IMR-90 (cell line): Measurements from ENCODE around the gene CACNA2D1. TPM values are rescaled to one million over a fixed set of nuclear protein-coding genes. Genes with fewer than 3 reads are reported as not detected.

Source experiments
- ATAC-seq: fragments of 200-7000 bp; cut with Tn5 transposase; 2 replicates; pipeline ENCODE4 v1.9.1; 2020; ENCODE audit warnings: low read depth, mild to moderate bottlenecking, moderate library complexity
- BruUV-seq: library from RNA; stranded (reverse); fragments of 400-500 nt; replicated peaks from 2 replicates; lab custom pipeline; 2021; lab: Mats Ljungman, UMichigan
- CTCF ChIA-PET: fragments of 300-600 bp; formaldehyde crosslinking; extraction: SDS; loops from one replicate; lab custom pipeline; 2021; ENCODE audit warnings: antibody characterized with exemption; lab: Yijun Ruan, JAX
- POLR2A ChIA-PET: fragments of 300-600 bp; sonication (Branson Sonifier 250); formaldehyde crosslinking; loops from one replicate; lab custom pipeline; 2022; ENCODE audit warnings: antibody characterized with exemption; ENCODE audit not compliant: unreplicated experiment; lab: Charles Lee
- DNase-seq: peaks from one replicate; pipeline ENCODE4 v3.0.0; 2013
- H2AFZ ChIP-seq: replicated peaks from 2 replicates; pipeline ENCODE3; 2013; ENCODE audit warnings: low read length, mild to moderate bottlenecking; ENCODE audit not compliant: poor library complexity
- H2AK5ac ChIP-seq: 2 replicates; pipeline ENCODE4 v1.6.1; 2013; ENCODE audit warnings: low read depth, low read length, inconsistent platforms
- H2AK9ac ChIP-seq: replicated peaks from 2 replicates; pipeline ENCODE3; 2013; ENCODE audit warnings: mild to moderate bottlenecking, low read depth, low read length, moderate library complexity; ENCODE audit not compliant: poor library complexity
- H2BK120ac ChIP-seq: 2 replicates; pipeline ENCODE4 v1.6.1; 2013; ENCODE audit warnings: low read depth, low read length, inconsistent platforms
- H2BK15ac ChIP-seq: 3 replicates; pipeline ENCODE4 v1.6.1; 2013; ENCODE audit warnings: low read depth, low read length, inconsistent platforms
- H2BK20ac ChIP-seq: 2 replicates; pipeline ENCODE4 v1.6.1; 2013; ENCODE audit warnings: low read depth, mild to moderate bottlenecking, inconsistent platforms, low read length, moderate library complexity
- H2BK5ac ChIP-seq: 2 replicates; pipeline ENCODE4 v1.6.1; 2013; ENCODE audit warnings: mild to moderate bottlenecking, low read depth, low read length, inconsistent platforms; ENCODE audit not compliant: poor library complexity, severe bottlenecking
- H3K14ac ChIP-seq: replicated peaks from 2 replicates; pipeline ENCODE4 v1.6.1; 2013; ENCODE audit warnings: low read depth, low read length, inconsistent platforms
- H3K18ac ChIP-seq: 2 replicates; pipeline ENCODE4 v1.6.1; 2013; ENCODE audit warnings: low read depth, low read length, control low read depth
- H3K23ac ChIP-seq: 2 replicates; pipeline ENCODE4 v1.6.1; 2013; ENCODE audit warnings: low read depth, low read length, inconsistent platforms
- H3K27ac ChIP-seq: 2 replicates; pipeline ENCODE4 v1.5.1; 2013; ENCODE audit warnings: mild to moderate bottlenecking, control low read depth, low read length; ENCODE audit not compliant: insufficient read depth
- H3K27me3 ChIP-seq: 2 replicates; pipeline ENCODE4 v1.6.1; 2013; ENCODE audit warnings: low read length; ENCODE audit not compliant: control insufficient read depth, insufficient read depth
- H3K36me3 ChIP-seq: 2 replicates; pipeline ENCODE4 v1.6.1; 2013; ENCODE audit warnings: low read length, mixed read lengths; ENCODE audit not compliant: control insufficient read depth, insufficient read depth
- H3K4ac ChIP-seq: 2 replicates; pipeline ENCODE4 v1.6.1; 2013; ENCODE audit warnings: low read depth, low read length, inconsistent platforms
- H3K4me1 ChIP-seq: 2 replicates; pipeline ENCODE4 v1.6.1; 2013; ENCODE audit warnings: low read length, mixed read lengths; ENCODE audit not compliant: control insufficient read depth, insufficient read depth
- H3K4me2 ChIP-seq: 2 replicates; pipeline ENCODE4 v1.6.1; 2013; ENCODE audit warnings: low read depth, mild to moderate bottlenecking, control low read depth, low read length, moderate library complexity
- H3K4me3 ChIP-seq: 2 replicates; pipeline ENCODE4 v1.5.1; 2013; ENCODE audit warnings: low read depth, mild to moderate bottlenecking, control low read depth, low read length, moderate library complexity; ENCODE audit not compliant: insufficient read depth
- H3K56ac ChIP-seq: 2 replicates; pipeline ENCODE4 v1.6.1; 2013; ENCODE audit warnings: low read length, inconsistent platforms; ENCODE audit not compliant: insufficient read depth; ENCODE audit errors: extremely low read depth
- H3K79me1 ChIP-seq, 2 experiments: 2 replicates each; pipeline ENCODE4 v1.6.1; 2013; ENCODE audit warnings: low read length in 2 of 2, inconsistent platforms in 1 of 2, low read depth in 1 of 2
- H3K9ac ChIP-seq: 2 replicates; pipeline ENCODE4 v1.6.1; 2013; ENCODE audit warnings: low read depth, low read length, control low read depth
- H3K9me1 ChIP-seq: 2 replicates; pipeline ENCODE4 v1.6.1; 2013; ENCODE audit warnings: low read length, inconsistent platforms; ENCODE audit not compliant: insufficient read depth
- H3K9me3 ChIP-seq: 2 replicates; pipeline ENCODE4 v1.6.1; 2013; ENCODE audit warnings: low read length; ENCODE audit not compliant: control insufficient read depth, insufficient read depth
- H4K20me1 ChIP-seq: 2 replicates; pipeline ENCODE4 v1.6.1; 2013; ENCODE audit warnings: low read length, inconsistent platforms; ENCODE audit not compliant: insufficient read depth
- H4K5ac ChIP-seq: 2 replicates; pipeline ENCODE4 v1.6.1; 2013; ENCODE audit warnings: mild to moderate bottlenecking, low read depth, low read length, control low read depth
- H4K8ac ChIP-seq, 2 experiments: 2 replicates each; pipeline ENCODE4 v1.6.1; 2013; ENCODE audit warnings: low read depth in 2 of 2, low read length in 2 of 2, control low read depth in 1 of 2, inconsistent platforms in 1 of 2
- H4K91ac ChIP-seq: 2 replicates; pipeline ENCODE4 v1.6.1; 2013; ENCODE audit warnings: low read depth, low read length, inconsistent platforms; ENCODE audit not compliant: insufficient read depth
- RAD21 ChIP-seq: IDR thresholded peaks from 2 replicates; pipeline ENCODE4 v1.6.1; 2012; ENCODE audit warnings: low read length, improper control_type of control experiment
- RFX5 ChIP-seq: IDR thresholded peaks from 2 replicates; pipeline ENCODE4 v1.8.0; 2012; ENCODE audit warnings: low read depth, mild to moderate bottlenecking, low read length, moderate library complexity
- SMC3 ChIP-seq: fragments of 150-350 bp; IDR thresholded peaks from 2 replicates; pipeline ENCODE4 v1.6.1; 2016; ENCODE audit warnings: low read depth, mild to moderate bottlenecking, antibody characterized with exemption, low read length, moderate library complexity
- WGBS, 2 experiments: methylation state at CpG; one replicate each; pipeline versions ENCODE4 v1.1.5 to v1.1.7; 2013; ENCODE audit warnings: missing lambda C conversion rate in 2 of 2; ENCODE audit not compliant: insufficient read length in 1 of 2; ENCODE audit errors: extremely low coverage in 2 of 2; 5-methylcytosine and 5-hydroxymethylcytosine counted together
- dilution Hi-C: fragments of 300-500 bp; cut with HindIII; formaldehyde crosslinking; loops from one replicate; pipeline ENCODE4 v1.14.3; 2018; ENCODE audit warnings: low sequenced_read_pairs; ENCODE audit not compliant: unreplicated experiment
- in situ Hi-C: fragments of 300-500 bp; cut with MboI; formaldehyde crosslinking; loops from 3 replicates; pipeline ENCODE4 v1.14.3; 2019; ENCODE audit warnings: low sequenced_read_pairs, inconsistent platforms, mixed read lengths
- intact Hi-C: fragments of 100-400 bp; cut with micrococcal nuclease; formaldehyde crosslinking; loops from 2 replicates; pipeline ENCODE4 v1.10.0; 2022
- polyA plus RNA-seq, 3 experiments: library from polyadenylated mRNA; depleted of rRNA; stranded (reverse); fragments of >200 nt; gene quantifications; 2 replicates each; pipeline ENCODE4 v1.2.3, GENCODE V29; 2012; ENCODE audit warnings: low replicate concordance in 1 of 3
- total RNA-seq: library from RNA; depleted of rRNA; stranded (reverse); fragments of >200 nt; gene quantifications from 2 replicates; pipeline ENCODE4 v1.2.3, GENCODE V29; 2012
- TF ChIP-seq, protein P1 (sequence below): conservative IDR thresholded peaks from 2 replicates; pipeline ENCODE4 v1.5.1; 2012; ENCODE audit warnings: mild to moderate bottlenecking, low read depth, low read length, improper control_type of control experiment
- TF ChIP-seq, protein P2 (sequence below): fragments of 150-350 bp; IDR thresholded peaks from 2 replicates; pipeline ENCODE4 v1.6.1; 2016; ENCODE audit warnings: low read depth, mild to moderate bottlenecking, low read length, moderate library complexity, borderline replicate concordance

CACNA2D1 gene
- total and polyA plus RNA-seq, 2 of the 4 experiments (the other 2 are of a cell fraction): 5.8 to 21.9 TPM

- Histone ChIP-seq H3K4me3 (no peak overlapping the region), H3K27ac (no peak overlapping the region), H4K5ac (no peak overlapping the region), H2AK5ac (no peak overlapping the region), H2BK120ac (no peak overlapping the region), H3K9ac (no peak overlapping the region), H4K8ac (no peak overlapping the region), H2AFZ (no peak overlapping the region), H3K18ac (no peak overlapping the region), H2BK15ac (no peak overlapping the region), H3K79me1 (no peaks in the 10 kb centered on the region), H3K23ac (no peak overlapping the region), H3K56ac (no peak overlapping the region), H3K9me1 (no peaks in the 10 kb centered on the region), H3K14ac (no peak overlapping the region), H3K9me3 (no peaks in the 10 kb centered on the region), H4K20me1 (no peaks in the 10 kb centered on the region), H4K91ac (no peak overlapping the region), H3K4me1 (peaks cover 3% of the 10 kb centered on the region), H3K4me2 (no peak overlapping the region), H2BK20ac (no peak overlapping the region), H3K36me3 (no peaks in the 10 kb centered on the region), H2BK5ac (no peak overlapping the region), H3K27me3 (no peaks in the 10 kb centered on the region), H3K4ac (no peak overlapping the region), H2AK9ac (no peak overlapping the region)
- BruUV-seq: no TSS peak
- intact Hi-C loops: loop anchor here (1.0 to 5.0 kb wide), 5 partner anchors 188 to 683 kb away; no protein-coding TSS in a partner anchor
- dilution Hi-C loops: no loop called here
- in situ Hi-C loops: loop anchor here (5.0 to 25.0 kb wide), 2 partner anchors 543 to 683 kb away; no protein-coding TSS in a partner anchor
- peak; percentile 58 for DNase-seq
- POLR2A ChIA-PET: no interaction called here
- TF ChIP-seq RFX5 (no peak), RAD21 (peak; percentile 84), SMC3 (peak; percentile 87)
- TF ChIP-seq, protein P1, sequence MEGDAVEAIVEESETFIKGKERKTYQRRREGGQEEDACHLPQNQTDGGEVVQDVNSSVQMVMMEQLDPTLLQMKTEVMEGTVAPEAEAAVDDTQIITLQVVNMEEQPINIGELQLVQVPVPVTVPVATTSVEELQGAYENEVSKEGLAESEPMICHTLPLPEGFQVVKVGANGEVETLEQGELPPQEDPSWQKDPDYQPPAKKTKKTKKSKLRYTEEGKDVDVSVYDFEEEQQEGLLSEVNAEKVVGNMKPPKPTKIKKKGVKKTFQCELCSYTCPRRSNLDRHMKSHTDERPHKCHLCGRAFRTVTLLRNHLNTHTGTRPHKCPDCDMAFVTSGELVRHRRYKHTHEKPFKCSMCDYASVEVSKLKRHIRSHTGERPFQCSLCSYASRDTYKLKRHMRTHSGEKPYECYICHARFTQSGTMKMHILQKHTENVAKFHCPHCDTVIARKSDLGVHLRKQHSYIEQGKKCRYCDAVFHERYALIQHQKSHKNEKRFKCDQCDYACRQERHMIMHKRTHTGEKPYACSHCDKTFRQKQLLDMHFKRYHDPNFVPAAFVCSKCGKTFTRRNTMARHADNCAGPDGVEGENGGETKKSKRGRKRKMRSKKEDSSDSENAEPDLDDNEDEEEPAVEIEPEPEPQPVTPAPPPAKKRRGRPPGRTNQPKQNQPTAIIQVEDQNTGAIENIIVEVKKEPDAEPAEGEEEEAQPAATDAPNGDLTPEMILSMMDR: peak; percentile 78
- TF ChIP-seq, protein P2, sequence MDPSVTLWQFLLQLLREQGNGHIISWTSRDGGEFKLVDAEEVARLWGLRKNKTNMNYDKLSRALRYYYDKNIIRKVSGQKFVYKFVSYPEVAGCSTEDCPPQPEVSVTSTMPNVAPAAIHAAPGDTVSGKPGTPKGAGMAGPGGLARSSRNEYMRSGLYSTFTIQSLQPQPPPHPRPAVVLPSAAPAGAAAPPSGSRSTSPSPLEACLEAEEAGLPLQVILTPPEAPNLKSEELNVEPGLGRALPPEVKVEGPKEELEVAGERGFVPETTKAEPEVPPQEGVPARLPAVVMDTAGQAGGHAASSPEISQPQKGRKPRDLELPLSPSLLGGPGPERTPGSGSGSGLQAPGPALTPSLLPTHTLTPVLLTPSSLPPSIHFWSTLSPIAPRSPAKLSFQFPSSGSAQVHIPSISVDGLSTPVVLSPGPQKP: no peak
- CTCF ChIA-PET: interaction anchor here (0.6 to 1.7 kb wide), 5 partner anchors 8 to 562 kb away, joined by 3 to 5 read pairs (median 3); no protein-coding TSS in a partner anchor
- no CpG with 5 or more reads among the region's 2 CpGs for WGBS, 2 experiments
- ATAC-seq: peak; percentile 37; the same call in 1 of the 2 replicates
Measured at GRCh38 chr7:82044497-82045080, 399.0 kb downstream of the CACNA2D1 start.
